AG08396 (cell line): ENCODE results near the gene DIO3.

Source experiments
- DNase-seq: peaks from one replicate; pipeline ENCODE4 v3.0.0; 2012; ENCODE audit warnings: low spot score, mixed read lengths

Gene DIO3

GRCh38 chr14:101561145-101561896, at the start of gene DIO3:
Gene DIO3 (plus strand): TSS chr14:101561495.
- no peak for DNase-seq

- DNase-seq, result no peak
Measured at GRCh38 chr14:101511620-101512375, 49.5 kb upstream of the DIO3 start.

DNA sequence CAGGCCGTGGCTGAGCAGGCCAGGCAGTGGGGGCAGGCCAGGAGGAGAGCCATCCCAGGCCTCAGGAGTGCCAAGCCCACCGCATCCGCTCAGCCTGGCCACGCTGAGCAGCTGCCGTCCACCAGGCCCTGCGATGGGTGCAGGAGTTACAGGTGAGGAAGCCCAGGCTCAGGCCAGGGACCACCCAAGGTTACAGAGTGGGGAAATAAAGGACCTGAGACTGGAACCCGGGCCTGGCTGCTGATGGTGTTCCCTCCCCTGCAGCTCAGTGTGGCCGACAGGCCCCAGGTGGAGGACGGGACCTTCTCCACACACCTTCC, 49.0 kb upstream of the DIO3 start:
- no peak for DNase-seq

GRCh38 chr14:101514136-101514535, 47.2 kb upstream of the DIO3 start:
- no peak for DNase-seq

GRCh38 chr14:101516401-101516800, 44.9 kb upstream of the DIO3 start:
- DNase-seq, result no peak

DNA sequence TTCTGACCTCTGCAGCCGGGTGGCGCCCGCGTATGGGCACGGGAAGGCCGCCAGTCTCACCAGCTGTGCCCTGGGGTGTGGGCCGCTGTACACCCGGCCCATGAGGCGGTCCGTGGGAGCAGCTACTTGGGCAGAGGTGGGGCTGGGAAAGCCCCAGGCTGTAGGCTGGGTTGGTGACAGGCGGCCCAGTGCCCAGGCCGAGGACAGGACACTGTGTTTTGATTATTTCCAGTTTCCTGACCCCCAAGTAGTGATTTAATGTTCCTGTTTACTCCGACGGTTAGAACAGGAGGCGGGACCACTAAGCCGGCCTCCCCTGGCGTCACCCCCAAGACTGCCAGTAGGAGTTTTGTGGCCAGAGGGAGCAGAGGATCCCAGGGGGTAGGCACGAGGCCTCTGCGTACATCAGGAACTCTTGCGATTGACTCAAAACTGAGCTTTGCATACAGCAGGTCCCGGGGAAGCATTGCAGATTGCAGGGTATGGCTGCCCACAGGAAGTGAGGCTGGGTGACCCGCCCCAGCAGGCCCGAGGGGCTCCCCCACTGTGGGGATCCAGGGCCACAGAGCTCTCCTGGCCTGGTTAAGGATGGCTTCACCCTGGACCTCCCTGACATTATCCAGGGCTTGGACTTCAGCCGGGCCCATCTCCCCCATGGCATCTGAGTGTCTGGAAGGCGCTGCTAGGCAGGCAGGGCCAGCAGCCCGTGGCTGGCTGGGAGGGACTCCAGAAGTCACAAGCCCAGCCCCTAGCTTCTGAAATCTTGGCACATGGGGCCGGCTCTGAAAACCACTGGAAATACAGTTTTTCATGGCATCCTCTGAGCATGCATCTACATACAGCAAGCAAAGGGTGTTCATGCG, 42.5 kb upstream of the DIO3 start:
- no peak for DNase-seq

- no peak for DNase-seq
Measured at GRCh38 chr14:101520621-101521472, 40.4 kb upstream of the DIO3 start.

GRCh38 chr14:101521473-101521915, 39.8 kb upstream of the DIO3 start:
- DNase-seq, result no peak

- no peak for DNase-seq
Measured at GRCh38 chr14:101521978-101522377, 39.3 kb upstream of the DIO3 start.

DNA sequence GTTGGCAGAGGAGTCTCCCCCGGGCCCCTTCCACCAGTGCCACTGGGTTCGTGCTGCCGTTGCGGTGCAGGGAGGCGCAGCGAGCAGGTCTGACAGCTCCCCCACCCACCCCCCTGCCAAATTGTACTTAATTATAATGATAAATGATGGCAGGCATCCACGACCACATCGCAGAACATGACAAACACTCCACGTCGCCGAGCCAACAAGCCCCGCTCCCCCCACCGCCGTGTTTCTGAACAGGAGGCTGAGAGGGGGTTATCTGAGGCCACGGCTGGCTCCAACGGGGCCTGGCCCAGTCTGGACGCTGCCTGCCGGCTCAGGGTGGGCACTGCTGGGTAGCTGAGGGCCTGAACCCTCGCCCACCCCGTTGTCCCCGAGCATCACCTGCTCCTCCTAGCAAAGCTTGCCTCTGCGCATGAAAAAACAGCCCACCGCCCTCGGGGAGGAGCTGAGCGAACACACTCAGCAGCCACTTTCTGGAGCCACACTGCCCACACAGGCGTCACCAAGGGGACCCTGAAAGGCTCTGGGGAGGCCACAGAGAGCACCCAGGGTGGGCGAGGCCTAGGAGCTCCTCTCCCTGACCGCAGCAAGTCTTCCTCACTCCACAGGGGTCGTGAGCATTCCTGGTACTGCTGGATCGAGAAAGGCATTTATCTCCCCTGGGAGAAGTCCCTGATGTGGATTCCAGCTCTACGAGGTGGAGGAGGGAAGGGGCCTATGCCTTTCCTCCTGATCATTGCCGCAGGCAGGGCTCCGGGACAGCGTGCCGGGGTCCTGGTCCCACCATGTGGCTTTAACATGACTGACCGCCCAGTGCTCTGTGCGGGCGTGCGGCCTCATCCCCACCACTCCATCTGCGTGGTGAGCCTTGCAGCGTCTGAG, 35.4 kb upstream of the DIO3 start:
- no peak for DNase-seq

DNA sequence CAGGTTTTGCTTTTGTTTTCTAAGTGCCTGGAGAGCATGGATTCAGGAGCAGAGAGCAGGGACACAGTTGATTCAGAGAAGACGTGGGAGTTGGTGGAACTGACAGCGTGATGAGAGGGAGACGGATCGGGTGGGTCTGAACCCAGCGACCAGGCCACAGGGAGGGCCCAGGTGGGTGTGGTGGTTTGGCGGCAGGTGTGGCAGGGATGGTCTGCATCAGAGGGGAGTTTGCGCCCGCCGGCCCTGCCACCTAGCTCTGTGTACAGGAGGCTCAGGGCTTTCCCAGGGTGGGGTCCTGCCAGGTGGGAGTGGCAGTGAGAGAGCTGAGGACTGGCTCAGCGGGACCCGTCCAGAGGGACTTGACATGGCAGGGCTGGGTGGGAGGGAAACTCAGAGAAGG, 33.3 kb upstream of the DIO3 start:
- DNase-seq, result no peak

DNA sequence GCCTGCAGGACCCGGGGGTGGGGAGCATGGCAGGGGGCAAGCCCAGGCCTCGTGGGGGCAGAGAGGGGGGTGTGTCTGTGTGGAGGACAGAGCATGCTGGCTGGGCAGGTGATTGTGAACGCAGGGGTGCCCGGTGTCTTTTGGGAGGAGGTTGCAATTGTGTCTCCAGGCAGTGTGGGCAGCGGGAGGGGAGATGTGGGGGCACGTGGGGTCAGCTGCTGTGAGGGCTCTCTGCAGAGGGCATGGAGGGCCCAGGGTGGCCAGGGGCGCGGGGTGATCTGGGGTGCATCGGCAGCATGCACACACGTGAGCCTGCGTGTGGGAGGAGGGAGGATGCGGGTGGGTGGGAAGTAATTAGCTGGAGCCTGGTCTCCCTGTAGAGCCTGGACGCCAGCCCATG, 32.2 kb upstream of the DIO3 start:
- DNase-seq, result no peak

DNA sequence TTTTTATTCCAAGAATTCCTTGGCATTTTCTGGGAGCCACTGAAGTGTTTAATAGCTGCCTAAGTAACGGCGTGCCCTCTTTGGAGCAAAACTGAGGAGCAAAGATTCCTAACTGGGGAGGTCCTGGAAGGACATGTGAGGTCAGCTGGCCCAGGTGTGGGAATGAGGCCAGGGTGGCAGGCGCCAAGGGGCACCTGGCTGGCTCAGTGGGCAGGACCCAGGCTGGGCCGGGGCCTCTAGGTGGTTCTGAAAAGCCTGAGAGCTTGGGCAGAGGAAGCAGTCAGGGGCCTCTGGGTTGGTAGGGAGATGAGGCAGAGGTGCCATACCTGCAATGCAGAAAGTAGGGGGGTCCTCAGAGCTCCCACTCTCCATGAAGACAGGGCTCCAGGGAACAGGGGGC, 27.1 kb upstream of the DIO3 start:
- DNase-seq, result no peak

DNA sequence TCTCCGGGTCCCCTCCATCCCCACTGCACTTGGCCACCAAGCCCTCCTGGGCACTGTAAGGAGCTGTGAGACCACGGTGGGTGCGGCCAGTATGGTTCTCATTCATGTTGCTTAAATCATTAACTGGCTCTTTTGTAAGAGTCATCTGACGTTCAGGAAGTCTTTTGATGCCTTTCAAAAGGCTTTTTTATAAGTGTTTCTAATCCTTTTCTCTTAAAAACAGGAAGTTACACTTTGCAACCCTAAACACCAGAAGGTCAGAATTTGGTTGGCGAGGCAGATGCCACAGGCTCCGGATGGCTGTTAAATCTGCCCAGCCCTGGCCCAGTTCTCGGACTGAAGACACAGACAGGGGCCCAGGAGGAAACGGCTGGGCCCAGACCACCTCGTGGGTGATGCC, 26.1 kb upstream of the DIO3 start:
- DNase-seq, result no peak

DNA sequence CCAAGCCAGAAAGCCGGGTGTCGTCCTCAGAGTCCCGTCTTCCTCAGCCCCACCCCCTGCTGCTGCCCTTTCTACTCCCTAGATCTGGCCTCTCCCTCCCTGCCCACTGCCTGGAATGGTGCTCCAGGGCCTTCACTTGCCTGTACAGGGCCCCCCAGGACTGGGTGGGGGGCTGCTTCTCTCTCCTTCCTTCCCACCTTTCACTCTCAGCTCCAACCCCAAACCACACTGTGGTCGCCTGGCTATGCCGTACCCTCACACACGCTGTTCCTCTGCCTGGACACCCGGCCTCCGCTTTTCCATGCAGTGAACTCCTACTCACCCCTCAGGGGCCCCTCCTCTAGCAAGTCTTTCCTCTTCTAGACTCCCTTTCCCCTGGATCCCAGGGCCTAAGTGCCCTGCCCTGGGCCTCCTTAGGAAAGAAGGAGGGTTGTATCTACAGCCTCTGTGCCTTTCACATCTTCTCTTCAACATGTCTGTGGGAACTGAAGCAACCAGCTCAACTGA, 25.5 kb upstream of the DIO3 start:
- DNase-seq, result no peak

- DNase-seq, result no peak
Measured at GRCh38 chr14:101537286-101537685, 24.0 kb upstream of the DIO3 start.

GRCh38 chr14:101538878-101539277, 22.4 kb upstream of the DIO3 start:
- DNase-seq, result no peak

DNA sequence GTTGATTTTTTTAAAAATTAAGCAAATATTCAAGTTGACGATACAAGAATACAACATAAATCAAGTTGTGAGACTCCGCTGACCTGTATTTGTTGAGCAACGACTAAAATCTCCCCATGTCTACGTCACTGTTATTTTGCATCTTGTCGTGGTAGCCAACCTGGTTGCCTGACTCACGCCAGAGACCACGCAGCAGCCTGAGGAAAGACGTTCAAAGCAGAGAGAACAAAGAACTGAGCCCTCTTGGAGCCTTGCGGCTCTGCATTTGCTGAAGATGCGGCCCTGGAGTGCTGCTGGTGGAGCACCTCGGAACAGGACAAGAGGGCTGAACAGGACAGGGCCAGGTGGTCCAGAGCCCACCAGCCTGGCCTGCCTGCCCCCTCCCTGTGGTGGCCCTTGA, 21.4 kb upstream of the DIO3 start:
- DNase-seq, result no peak

GRCh38 chr14:101540481-101541462, 20.5 kb upstream of the DIO3 start:
- DNase-seq, result no peak
